ENCODE results near the gene TNRC6C.

DNA sequence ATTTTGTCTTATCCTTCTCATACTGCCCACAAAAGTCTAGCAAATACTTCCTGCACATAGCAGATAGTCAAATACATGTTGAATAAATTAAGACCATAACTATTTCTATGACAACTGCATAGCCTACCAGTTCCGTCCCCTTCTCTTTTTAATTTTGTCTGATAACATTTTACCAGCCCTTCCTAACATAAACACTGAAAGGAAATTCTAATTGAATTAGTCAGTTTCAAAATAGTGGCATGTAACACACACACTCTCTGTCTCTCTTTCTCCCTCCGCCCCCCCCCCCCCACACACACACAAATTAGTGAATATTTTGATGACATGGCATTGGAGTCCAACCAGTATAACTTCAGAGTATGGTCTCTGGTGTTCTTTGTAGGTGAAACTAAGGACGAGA, 41.8 kb downstream of the TNRC6C start:
- TF ChIP-seq, protein P1, sequence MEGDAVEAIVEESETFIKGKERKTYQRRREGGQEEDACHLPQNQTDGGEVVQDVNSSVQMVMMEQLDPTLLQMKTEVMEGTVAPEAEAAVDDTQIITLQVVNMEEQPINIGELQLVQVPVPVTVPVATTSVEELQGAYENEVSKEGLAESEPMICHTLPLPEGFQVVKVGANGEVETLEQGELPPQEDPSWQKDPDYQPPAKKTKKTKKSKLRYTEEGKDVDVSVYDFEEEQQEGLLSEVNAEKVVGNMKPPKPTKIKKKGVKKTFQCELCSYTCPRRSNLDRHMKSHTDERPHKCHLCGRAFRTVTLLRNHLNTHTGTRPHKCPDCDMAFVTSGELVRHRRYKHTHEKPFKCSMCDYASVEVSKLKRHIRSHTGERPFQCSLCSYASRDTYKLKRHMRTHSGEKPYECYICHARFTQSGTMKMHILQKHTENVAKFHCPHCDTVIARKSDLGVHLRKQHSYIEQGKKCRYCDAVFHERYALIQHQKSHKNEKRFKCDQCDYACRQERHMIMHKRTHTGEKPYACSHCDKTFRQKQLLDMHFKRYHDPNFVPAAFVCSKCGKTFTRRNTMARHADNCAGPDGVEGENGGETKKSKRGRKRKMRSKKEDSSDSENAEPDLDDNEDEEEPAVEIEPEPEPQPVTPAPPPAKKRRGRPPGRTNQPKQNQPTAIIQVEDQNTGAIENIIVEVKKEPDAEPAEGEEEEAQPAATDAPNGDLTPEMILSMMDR (IDR thresholded peaks at IDR 0.05) = no peak
- TF ChIP-seq POLR2A (IDR thresholded peaks at IDR 0.05) = no peak
